Activated T-cell treated with anti-CD3 and anti-CD28 coated beads for 1 hour (primary cell): Measurements from ENCODE around the gene FABP7.

Experiments used
- DNase-seq: peaks from one replicate; pipeline ENCODE4 v3.0.0-alpha.2; 2020; ENCODE audit warnings: low read depth

The FABP7 gene

DNA sequence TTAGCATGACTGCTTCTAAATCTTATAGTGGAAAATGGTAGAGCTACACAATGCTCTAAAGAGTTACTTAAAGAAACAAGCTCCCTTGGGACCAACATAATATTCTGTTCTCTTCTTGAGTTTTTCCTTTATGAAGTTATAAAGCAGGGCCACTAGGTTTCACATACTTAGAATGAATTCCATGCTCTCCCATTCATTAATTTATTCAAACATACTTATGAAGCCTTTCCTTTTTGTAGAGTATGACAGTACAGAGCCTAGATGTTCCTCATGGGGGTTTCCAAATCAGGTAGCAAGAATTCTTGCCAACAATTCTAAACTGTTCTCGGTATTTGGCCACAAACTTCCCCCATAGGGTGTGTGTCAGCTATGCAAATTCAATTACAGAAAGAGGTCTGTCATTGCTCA, 20.6 kb upstream of the FABP7 start:
- DNase-seq = no peak

DNA sequence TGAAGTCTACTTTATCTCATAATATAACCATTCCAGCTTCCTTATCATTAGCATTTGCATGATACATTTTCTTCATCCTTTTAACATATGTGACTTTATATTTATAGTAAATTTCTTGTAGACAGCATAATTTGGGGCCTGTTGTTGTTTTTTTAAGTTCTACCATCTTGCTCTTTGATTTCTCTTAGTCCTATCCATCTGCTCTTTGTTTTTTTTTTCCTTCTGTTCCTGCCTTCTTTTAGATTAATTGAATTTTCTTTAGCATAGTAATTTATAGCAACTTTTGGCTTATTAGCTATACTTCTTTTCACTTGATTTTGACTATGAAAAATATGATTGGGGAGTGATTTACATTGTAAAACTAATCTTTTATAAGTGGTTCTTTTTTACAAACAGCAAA, 19.2 kb upstream of the FABP7 start:
- no peak for DNase-seq

GRCh38 chr6:122766256-122766655, 13.3 kb upstream of the FABP7 start:
- DNase-seq = no peak

DNA sequence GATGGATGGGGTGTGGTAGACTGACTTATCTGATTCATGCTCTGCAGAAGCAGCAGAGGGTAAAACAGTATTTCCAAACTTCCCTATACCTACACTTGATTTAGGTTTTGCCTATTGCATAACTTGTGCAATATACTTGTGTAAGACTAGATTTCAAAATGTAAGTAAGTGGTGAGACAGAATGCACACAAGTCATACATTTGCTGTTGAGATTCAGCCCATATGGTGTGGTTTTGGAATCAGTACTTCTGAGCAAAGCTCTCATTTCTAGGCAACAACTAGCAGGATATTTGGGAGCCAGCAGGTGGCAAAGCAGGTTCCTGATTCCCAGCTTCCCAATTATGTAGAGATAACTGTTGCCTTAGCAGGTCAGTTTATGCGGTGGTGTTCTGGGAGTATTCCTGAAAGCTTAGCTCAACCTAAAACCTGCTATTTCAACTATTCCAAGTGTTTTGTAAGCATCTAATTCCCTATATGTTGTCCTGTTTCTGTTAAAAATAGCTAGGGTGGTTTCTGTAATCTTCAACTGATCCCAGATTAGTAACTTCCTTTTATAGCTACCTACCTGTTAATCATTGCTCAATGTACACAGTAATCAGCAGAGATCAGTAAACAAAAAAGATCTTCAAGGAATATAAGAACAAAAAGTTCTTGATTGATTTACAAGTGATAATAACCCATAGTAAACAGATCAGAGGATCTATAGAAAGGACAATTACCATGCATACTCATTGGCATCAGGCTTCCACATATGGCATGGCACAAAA, 8.5 kb upstream of the FABP7 start:
- DNase-seq = no peak

DNA sequence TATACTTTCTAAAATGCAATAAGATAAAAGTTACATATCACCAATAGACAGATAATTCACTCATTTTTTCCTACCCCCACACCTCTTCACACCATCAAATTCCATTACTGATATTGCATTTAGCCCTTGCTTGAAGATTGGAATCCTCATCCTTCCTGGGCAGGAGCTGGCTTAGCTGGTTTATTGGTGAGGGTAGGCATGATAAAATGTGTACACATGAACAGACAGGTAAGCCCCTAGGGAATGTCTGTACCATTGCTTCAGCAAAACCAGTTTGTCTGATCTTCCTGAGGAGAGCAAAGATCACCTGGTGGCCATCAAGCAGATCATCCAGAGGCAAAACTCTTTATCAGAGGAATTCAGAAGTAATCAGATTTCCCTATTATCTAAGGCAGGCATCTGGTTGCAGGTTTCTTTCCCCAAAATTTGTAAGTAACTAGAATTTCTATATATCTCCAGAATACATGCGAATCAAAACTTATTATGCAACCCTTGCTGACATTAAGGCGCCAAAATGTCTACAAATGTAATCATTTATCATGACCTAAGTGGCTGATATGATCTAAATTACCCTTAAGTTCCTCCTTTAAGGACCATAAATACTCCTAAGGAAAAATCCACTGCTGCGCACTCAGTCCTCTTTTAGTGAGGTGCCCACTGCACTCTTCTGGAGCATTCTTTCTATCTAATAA, 6.6 kb upstream of the FABP7 start:
- DNase-seq = no peak

DNA sequence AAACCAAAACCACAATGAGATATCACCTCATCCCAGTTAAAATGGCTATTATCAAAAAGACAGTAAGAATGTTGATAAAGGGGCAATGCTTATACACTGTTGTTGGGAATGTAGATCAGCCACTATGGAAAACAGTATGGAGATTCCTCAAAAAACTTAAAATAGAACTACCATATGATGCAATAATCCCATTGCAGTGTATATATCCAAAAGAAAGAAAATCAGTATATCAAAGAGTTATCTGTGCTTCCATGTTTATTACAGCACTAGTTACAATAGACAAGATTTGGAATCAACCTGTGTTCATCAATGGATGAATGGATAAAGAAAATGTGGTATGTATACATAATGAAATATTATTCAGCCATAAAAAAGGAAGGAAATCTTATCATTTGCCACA, 3.5 kb upstream of the FABP7 start:
- no peak for DNase-seq

DNA sequence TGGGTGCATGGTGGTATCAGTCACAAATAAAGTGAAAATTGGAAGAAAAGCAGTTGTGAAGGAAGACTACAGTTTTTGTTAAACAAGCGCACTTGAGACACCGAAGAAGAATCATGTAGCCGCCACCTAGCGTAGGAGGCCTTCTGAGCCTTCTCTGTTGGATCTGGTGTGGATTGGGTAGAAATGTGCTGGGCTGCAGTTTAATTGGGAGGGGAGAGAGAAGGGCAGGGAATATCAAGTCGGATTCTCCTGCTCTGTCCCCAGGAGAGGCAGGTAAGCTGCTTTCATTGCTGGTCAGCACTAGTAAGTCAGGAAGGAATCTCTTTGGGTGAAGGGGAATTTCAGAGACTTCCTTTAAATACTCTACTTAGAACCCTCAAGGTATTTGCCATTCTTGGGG, 1.2 kb upstream of the FABP7 start:
- no peak for DNase-seq

GRCh38 chr6:122778985-122779661, 393 bp upstream of the FABP7 start:
- no peak for DNase-seq

GRCh38 chr6:122780114-122780513, 598 bp downstream of the FABP7 start:
- no peak for DNase-seq

DNA sequence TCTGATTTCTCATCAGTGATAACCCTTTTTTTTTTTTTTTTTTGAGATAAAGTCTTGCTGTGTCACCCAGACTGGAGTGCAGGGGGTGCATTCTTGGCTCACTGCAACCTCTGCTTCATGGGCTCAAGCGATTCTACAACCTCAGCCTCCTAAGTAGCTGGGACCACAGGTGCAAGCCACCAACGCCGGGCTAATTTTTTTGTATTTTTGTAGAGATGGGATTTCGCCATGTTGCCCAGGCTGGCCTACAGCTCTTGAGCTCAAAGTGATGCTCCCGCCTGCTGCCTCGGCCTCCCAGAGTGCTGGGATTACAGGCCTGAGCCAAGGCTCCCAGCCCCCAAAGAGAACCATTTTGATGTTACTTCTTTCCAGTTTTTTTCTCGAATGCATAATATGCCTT, 2.2 kb downstream of the FABP7 start:
- no peak for DNase-seq

GRCh38 chr6:122783401-122783800, 3.9 kb downstream of the FABP7 start:
- no peak for DNase-seq

DNA sequence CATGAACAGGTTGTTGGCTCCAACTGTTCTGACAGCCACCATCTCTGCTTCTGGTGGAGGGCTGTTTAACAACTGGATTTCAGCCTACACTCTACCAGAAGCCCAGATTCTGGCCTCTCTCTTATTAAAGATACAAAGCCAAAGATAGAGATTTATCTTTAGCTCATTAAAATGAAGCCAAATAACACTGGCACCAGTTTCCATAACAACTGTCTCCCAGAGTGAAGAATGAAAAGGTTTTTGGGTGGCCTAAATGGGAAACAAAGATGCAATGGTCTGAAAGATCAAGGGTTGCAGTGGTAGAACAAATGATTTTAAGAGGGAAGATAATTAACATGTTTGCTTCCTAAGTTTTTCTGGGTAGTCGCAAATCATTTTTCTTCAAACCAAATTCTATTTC, 6.4 kb downstream of the FABP7 start:
- DNase-seq = no peak

- DNase-seq = no peak
Measured at GRCh38 chr6:122787721-122788120, 8.2 kb downstream of the FABP7 start.

DNA sequence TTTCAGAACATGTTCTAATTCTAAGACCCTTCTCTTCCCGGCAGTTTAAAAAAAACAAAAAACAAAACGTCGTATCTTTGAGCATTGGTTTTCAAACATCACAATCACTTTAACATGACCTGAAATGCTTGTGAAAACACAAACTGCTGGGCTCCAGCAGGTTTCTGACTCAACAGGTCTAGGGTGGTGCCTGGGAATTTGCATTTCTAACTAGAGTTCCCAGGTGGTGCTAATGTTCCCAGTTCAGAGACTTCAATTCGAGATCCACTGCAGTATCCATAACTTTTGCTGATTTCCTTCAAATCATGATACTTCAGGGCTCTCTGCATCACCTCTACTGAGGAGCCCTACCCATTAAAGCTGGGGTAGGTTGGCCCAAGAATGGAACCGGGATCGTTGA, 8.7 kb downstream of the FABP7 start:
- DNase-seq = no peak

GRCh38 chr6:122788663-122789181, 9.2 kb downstream of the FABP7 start:
- DNase-seq = no peak

GRCh38 chr6:122789182-122790027, 9.9 kb downstream of the FABP7 start, which contains the start of gene SMPDL3A:
SMPDL3A (plus strand) TSS chr6:122789258; CDS start chr6:122789347, 89 bp downstream.
- DNase-seq = no peak

- DNase-seq = no peak
Measured at GRCh38 chr6:122790028-122790422, 10.5 kb downstream of the FABP7 start.

DNA sequence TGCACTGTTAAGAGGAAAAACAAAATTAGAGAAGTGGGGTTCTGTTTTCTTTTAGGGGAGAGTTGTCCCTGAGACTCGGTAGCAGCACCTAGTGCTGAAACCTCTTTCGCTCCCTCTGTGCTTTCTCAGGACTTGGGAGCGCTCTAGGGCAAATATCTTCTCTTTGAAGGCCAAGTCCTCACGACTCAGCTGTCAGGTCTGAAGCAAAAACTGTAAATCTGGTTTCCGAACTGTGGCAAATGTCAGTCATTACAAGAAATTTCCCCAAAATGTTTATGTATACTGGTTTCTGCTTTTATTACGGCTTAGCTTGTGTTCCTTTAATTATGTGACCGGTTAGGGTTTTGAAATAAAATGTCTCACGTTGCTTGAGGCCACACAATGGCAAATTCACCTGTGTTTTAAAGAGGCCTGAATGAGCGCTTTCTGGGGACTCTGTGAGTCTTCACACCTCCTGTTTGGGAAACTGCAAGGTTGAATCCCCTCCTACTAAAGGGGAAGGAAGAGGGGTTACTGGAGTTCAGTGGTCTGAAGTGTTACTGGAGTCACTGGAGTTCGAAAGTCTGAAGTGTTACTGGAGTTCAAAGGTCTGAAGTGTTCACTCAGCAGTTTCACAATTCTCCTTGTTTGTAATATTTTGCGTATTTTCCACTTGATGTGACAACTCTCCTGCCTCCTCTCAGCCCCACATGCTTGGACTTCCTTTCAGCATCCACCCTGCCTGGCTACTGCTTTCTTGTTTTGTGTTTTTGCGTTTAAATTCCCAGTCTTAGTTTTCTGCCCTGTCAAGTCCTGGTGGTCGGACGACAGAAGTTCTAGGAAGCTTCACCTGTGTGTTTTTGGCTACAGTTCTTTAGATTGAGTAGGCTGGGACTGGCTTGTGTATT, 11.2 kb downstream of the FABP7 start:
- DNase-seq = no peak

DNA sequence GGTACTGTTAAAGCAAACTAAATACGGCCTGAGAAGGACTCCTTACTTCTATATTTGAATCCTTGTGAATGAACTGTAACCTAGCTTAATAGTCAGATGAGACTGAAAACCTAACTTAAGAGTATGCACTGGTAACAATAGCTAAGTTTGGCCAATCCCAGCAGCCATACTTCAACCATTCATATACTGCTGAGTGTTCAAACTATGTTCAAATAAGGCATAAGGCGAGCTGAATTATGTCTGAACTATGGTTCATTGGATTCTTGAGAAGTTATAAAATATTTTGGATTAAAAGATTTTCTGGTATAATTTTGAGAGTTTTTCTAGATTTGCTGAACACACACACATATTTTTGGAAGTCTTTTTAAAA, 11.8 kb downstream of the FABP7 start:
- DNase-seq = no peak

- no peak for DNase-seq
Measured at GRCh38 chr6:122792766-122793165, 13.2 kb downstream of the FABP7 start.

- DNase-seq = no peak
Measured at GRCh38 chr6:122797537-122797936, 18.0 kb downstream of the FABP7 start.
